Testis (tissue), 3 donors: ENCODE results near the gene TTBK1. TPM values are rescaled to one million over a fixed set of nuclear protein-coding genes. Genes with fewer than 3 reads are reported as not detected.

Experiments used
- DNase-seq: peaks from one replicate; pipeline ENCODE4 v3.0.0-alpha.2; 2019
- H3K27ac ChIP-seq, 2 donors: fragments of 200-600 bp; sonication (generic); one replicate each; pipeline ENCODE4 v1.5.1; 2019
- H3K27me3 ChIP-seq: fragments of 200-600 bp; sonication (generic); one replicate; pipeline ENCODE4 v1.5.1; 2019
- H3K36me3 ChIP-seq: fragments of 200-600 bp; sonication (generic); one replicate; pipeline ENCODE4 v1.5.1; 2017; ENCODE audit warnings: low read depth; ENCODE audit errors: missing control alignments
- H3K4me1 ChIP-seq: fragments of 200-600 bp; sonication (generic); one replicate; pipeline ENCODE4 v1.5.1; 2019
- H3K4me3 ChIP-seq, 2 donors: fragments of 200-600 bp; sonication (generic); one replicate each; pipeline ENCODE4 v1.5.1; 2017 to 2019
- H3K9me3 ChIP-seq: fragments of 200-600 bp; sonication (generic); one replicate; pipeline ENCODE4 v1.5.1; 2017
- CTCF ChIP-seq, 3 experiments: fragments of 450-650 bp in 2 of 3; fragments of 200-600 bp in 1 of 3; sonication (generic) in 1 of 3; IDR thresholded peaks; one replicate each; pipeline ENCODE4 v1.5.1; 2016 to 2019; ENCODE audit warnings: antibody characterized with exemption in 3 of 3, mild to moderate bottlenecking in 2 of 3, moderate library complexity in 1 of 3
- POLR2A ChIP-seq: fragments of 450-650 bp; IDR thresholded peaks from one replicate; pipeline ENCODE4 v1.6.1; 2017; ENCODE audit warnings: antibody characterized with exemption, mild to moderate bottlenecking, moderate library complexity
- WGBS, 2 donors: methylation state at CpG; one replicate each; pipeline ENCODE4 v1.1.5; 2018; 5-methylcytosine and 5-hydroxymethylcytosine counted together
- intact Hi-C: fragments of 100-400 bp; cut with DNase I; formaldehyde crosslinking; loops from one replicate; pipeline ENCODE4 v1.15.1; 2023; ENCODE audit warnings: low total_unique reads
- polyA plus RNA-seq: library from polyadenylated mRNA; stranded (reverse); fragments of 350-450 nt; fragmentation: Illumina TruSeq; extraction: RNeasy Lipid Tissue Mini Kit (QIAGEN cat#74804); gene quantifications from one replicate; pipeline ENCODE4 v1.2.3, GENCODE V29; 2014; ENCODE audit warnings: low read depth, low replicate concordance; ENCODE audit not compliant: insufficient read depth
- total RNA-seq, 2 donors: library from RNA; depleted of rRNA; stranded (reverse); fragments of >200 nt; gene quantifications; one replicate each; pipeline ENCODE4 v1.2.3, GENCODE V29; 2016

TTBK1 gene
- total and polyA plus RNA-seq, 3 donors from 2014 or later = 2.2 to 2.6 (median 2.3) TPM

GRCh38 chr6:43325876-43326275 is 82.6 kb downstream of the TTBK1 start:
- Histone ChIP-seq H3K9me3 (no peaks in the 10 kb centered on the region), H3K4me1 (no peaks in the 10 kb centered on the region), H3K36me3 (no peaks in the 10 kb centered on the region), H3K27ac (no peak overlapping the region), H3K4me3 (no peak overlapping the region), H3K27me3 (no peaks in the 10 kb centered on the region)
- intact Hi-C loops = no loop called here
- 68 to 86% methylated on average over 1 of the region's 1 CpG for WGBS, 2 donors
- DNase-seq = no peak
- no peak for TF ChIP-seq POLR2A
- TF ChIP-seq CTCF (IDR thresholded peaks at IDR 0.05) = no peak

DNA sequence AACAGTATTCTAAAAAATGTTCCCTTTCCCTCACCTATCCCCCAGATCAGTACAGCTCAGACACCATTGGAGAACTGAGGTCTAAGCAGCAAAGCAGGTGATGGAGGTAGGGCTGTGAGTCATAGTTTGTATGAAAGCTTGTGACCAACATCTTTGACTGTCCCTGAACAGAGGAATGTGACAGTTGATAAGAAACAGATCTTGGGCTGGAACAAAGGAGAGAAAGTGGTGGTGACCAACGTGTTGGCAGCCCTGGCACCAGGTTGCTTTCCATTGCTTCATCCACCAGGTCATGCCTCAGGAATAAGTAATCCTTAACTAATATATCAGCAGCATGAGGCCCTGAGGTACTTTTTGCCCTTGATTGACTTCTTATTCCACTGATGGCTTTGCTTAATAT is 85.2 kb downstream of the TTBK1 start:
- intact Hi-C loops = no loop called here
- Histone ChIP-seq H3K4me1 (no peaks in the 10 kb centered on the region), H3K27ac (no peak overlapping the region), H3K4me3 (no peak overlapping the region), H3K27me3 (no peaks in the 10 kb centered on the region), H3K36me3 (no peaks in the 10 kb centered on the region), H3K9me3 (no peaks in the 10 kb centered on the region)
- 60 to 61% methylated on average over 1 of the region's 1 CpG for WGBS, 2 donors
- DNase-seq = no peak
- TF ChIP-seq POLR2A = no peak
- TF ChIP-seq CTCF (IDR thresholded peaks at IDR 0.05) = no peak

DNA sequence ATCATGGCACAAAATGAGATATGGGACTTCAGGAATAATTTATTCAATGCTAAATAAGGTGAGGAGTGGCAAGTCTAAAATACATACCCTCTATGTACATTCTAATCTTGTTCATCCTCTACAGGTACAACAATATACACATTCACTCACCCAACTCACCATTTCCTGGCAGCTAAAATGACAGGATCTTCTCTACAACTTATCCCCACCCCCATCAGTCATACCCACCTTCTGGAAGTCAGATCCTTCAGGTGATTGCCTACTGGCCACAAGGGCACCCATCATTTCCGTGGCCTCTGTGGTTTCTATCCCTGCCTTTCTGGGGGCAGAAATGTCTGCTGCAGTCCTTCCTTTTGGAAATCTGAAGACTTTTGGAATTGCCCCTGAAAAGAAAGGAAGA is 88.2 kb downstream of the TTBK1 start:
- intact Hi-C loops = no loop called here
- TF ChIP-seq CTCF (IDR thresholded peaks at IDR 0.05) (no peak), POLR2A (no peak)
- H3K36me3 ChIP-seq = no peaks in the 10 kb centered on the region
- H3K27me3 ChIP-seq = no peaks in the 10 kb centered on the region
- 88 to 100% methylated on average over 1 of the region's 1 CpG for WGBS, 2 donors
- no peak overlapping the region for H3K4me3 ChIP-seq
- DNase-seq = no peak
- H3K4me1 ChIP-seq = no peaks in the 10 kb centered on the region
- no peak overlapping the region for H3K27ac ChIP-seq
- H3K9me3 ChIP-seq = no peaks in the 10 kb centered on the region

DNA sequence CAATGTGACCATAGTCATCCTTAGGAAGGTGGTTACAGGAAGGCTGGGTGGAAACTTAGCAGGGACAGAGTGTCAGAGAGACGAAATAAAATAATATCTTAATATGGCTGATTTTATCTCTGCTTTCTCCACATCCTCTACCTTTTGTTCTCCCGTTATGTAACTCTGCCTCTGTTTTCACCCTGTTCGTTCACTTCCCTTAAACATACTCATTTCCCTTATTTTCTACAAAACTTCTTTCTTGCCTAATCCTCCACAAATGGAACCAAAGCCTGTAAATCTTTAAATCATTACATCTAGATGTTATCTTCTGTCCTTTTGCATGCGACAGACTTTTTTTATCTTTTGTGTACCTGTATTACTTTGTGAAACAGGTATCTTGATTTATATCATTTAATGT is 88.6 kb downstream of the TTBK1 start:
- Histone ChIP-seq H3K36me3 (no peaks in the 10 kb centered on the region), H3K4me3 (no peak overlapping the region), H3K4me1 (no peaks in the 10 kb centered on the region), H3K27me3 (no peaks in the 10 kb centered on the region), H3K27ac (no peak overlapping the region), H3K9me3 (no peaks in the 10 kb centered on the region)
- TF ChIP-seq CTCF (IDR thresholded peaks at IDR 0.05) (no peak), POLR2A (no peak)
- intact Hi-C loops = no loop called here
- 65 to 85% methylated on average over 4 of the region's 4 CpGs for WGBS, 2 donors
- no peak for DNase-seq

DNA sequence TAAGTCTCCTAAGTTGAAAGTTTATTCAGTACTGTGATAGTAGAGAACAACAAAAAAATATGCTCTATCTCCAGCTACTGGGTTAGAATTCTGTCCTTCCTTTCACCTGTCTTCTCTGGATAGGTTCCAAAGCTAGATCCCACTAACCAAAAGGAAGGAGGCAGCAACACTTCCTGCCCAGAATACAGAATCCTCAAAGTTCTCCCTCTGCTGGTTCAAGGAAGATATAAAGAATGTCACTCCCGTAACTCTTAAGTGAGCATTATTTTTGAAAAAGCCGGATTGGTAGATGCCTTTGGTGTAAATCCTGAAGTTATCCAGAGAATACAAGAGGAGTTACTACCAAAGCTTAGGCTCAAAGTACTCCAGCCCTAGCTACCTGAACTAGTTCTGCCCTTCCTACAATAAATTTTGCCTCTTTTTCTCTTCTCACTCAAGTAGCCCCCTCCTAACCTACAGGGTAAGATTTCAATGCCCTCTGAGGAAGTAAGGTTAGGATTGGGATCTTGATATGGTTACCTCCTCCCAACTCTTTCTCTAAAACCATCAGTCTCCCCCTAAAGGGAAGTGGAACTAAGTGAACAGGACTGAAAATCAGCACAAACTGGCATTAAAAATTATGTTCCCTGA is 91.3 kb downstream of the TTBK1 start:
- Histone ChIP-seq H3K4me1 (no peaks in the 10 kb centered on the region), H3K4me3 (no peak overlapping the region), H3K27ac (no peak overlapping the region), H3K27me3 (no peaks in the 10 kb centered on the region), H3K36me3 (no peaks in the 10 kb centered on the region), H3K9me3 (no peaks in the 10 kb centered on the region)
- 39 to 40% methylated on average over 2 of the region's 2 CpGs for WGBS, 2 donors
- peak in 2 of 3 experiments; percentile 33 to 43 for TF ChIP-seq CTCF (IDR thresholded peaks at IDR 0.05)
- no peak for TF ChIP-seq POLR2A
- intact Hi-C loops = no loop called here
- DNase-seq = no peak
